KMS-11 (cell line): ENCODE results near the gene SOCS7.
A peak's percentile ranks its signal among the peaks of the same experiment; 100 is the strongest.

Experiments
- H2AFZ ChIP-seq: fragments of 200-600 bp; sonication (generic); 2 replicates; pipeline ENCODE4 v1.6.1; 2016; ENCODE audit warnings: antibody characterized with exemption, mixed run types, low read depth
- H3K27ac ChIP-seq: fragments of 200-600 bp; sonication (generic); 2 replicates; pipeline ENCODE4 v1.6.1; 2016; ENCODE audit warnings: mild to moderate bottlenecking, mixed run types
- H3K27me3 ChIP-seq: fragments of 200-600 bp; sonication (generic); 2 replicates; pipeline ENCODE4 v1.6.1; 2017; ENCODE audit warnings: mild to moderate bottlenecking, low read depth, mixed run types, moderate library complexity; ENCODE audit not compliant: insufficient read depth
- H3K36me3 ChIP-seq: fragments of 200-600 bp; sonication (generic); 2 replicates; pipeline ENCODE4 v1.6.1; 2017; ENCODE audit warnings: mild to moderate bottlenecking, mixed run types; ENCODE audit not compliant: insufficient read depth
- H3K4me1 ChIP-seq: fragments of 200-600 bp; sonication (generic); 2 replicates; pipeline ENCODE4 v1.6.1; 2016; ENCODE audit warnings: mild to moderate bottlenecking, low read depth, mixed run types; ENCODE audit not compliant: poor library complexity, severe bottlenecking
- H3K4me2 ChIP-seq: fragments of 200-600 bp; sonication (generic); 2 replicates; pipeline ENCODE4 v1.7.0; 2016; ENCODE audit warnings: mild to moderate bottlenecking, mixed run types
- H3K4me3 ChIP-seq: fragments of 200-600 bp; sonication (generic); IDR thresholded peaks from 2 replicates; pipeline ENCODE4 v1.6.1; 2017; ENCODE audit warnings: low read depth, low read length, mixed read lengths; ENCODE audit not compliant: insufficient read depth
- H3K79me2 ChIP-seq: fragments of 200-600 bp; sonication (generic); 2 replicates; pipeline ENCODE4 v1.6.1; 2016; ENCODE audit warnings: low read depth, mixed run types; ENCODE audit not compliant: insufficient read depth
- H3K9ac ChIP-seq: fragments of 200-600 bp; sonication (generic); 2 replicates; pipeline ENCODE4 v1.6.1; 2016; ENCODE audit warnings: mild to moderate bottlenecking, mixed run types
- H4K20me1 ChIP-seq: fragments of 200-600 bp; sonication (generic); 2 replicates; pipeline ENCODE4 v1.6.1; 2016; ENCODE audit warnings: mild to moderate bottlenecking, mixed run types; ENCODE audit not compliant: insufficient read depth
- CTCF ChIP-seq: fragments of 200-600 bp; sonication (generic); conservative IDR thresholded peaks from 2 replicates; pipeline ENCODE4 v1.6.1; 2017; ENCODE audit warnings: low read depth, mild to moderate bottlenecking, antibody characterized with exemption, low read length, moderate library complexity, mixed read lengths

SOCS7 gene, protein sequence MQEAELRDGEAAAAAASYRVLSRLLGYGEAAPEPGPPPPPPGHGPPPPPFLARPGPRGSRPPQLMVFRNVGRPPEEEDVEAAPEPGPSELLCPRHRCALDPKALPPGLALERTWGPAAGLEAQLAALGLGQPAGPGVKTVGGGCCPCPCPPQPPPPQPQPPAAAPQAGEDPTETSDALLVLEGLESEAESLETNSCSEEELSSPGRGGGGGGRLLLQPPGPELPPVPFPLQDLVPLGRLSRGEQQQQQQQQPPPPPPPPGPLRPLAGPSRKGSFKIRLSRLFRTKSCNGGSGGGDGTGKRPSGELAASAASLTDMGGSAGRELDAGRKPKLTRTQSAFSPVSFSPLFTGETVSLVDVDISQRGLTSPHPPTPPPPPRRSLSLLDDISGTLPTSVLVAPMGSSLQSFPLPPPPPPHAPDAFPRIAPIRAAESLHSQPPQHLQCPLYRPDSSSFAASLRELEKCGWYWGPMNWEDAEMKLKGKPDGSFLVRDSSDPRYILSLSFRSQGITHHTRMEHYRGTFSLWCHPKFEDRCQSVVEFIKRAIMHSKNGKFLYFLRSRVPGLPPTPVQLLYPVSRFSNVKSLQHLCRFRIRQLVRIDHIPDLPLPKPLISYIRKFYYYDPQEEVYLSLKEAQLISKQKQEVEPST

GRCh38 chr17:38351412-38352222 lies at the start of gene SOCS7:
TSS of gene SOCS7 (plus strand) at chr17:38351844. CDS start at chr17:38352053, 209 bp downstream.
- peak within 1 kb of the TSS; percentile 81 for H3K4me2 ChIP-seq
- H4K20me1 ChIP-seq, result no peaks in the 10 kb centered on the region
- no peak for TF ChIP-seq CTCF
- H3K27ac ChIP-seq, result peak within 1 kb of the TSS; percentile 34; the same call in 1 of the 2 replicates
- no peak within 1 kb of the TSS for H3K4me3 ChIP-seq
- H3K9ac ChIP-seq, result peak within 1 kb of the TSS; percentile 45; the same call in 1 of the 2 replicates
- H3K4me1 ChIP-seq, result peaks cover 33% of the 10 kb centered on the region
- no peaks in the 10 kb centered on the region for H3K27me3 ChIP-seq
- peak within 1 kb of the TSS; percentile 99 for H2AFZ ChIP-seq
- H3K36me3 ChIP-seq, result no peaks in the 10 kb centered on the region
- H3K79me2 ChIP-seq, result no peaks in the 10 kb centered on the region

- Histone ChIP-seq H2AFZ (no peak overlapping the region), H3K4me3 (no peak overlapping the region), H3K9ac (no peak overlapping the region), H3K36me3 (no peaks in the 10 kb centered on the region), H3K4me1 (no peaks in the 10 kb centered on the region), H3K4me2 (no peak overlapping the region), H4K20me1 (no peaks in the 10 kb centered on the region), H3K27ac (no peak overlapping the region), H3K27me3 (no peaks in the 10 kb centered on the region), H3K79me2 (no peaks in the 10 kb centered on the region)
- TF ChIP-seq CTCF, result no peak
Observed at GRCh38 chr17:38315497-38315896, 36.1 kb upstream of the SOCS7 start.

DNA sequence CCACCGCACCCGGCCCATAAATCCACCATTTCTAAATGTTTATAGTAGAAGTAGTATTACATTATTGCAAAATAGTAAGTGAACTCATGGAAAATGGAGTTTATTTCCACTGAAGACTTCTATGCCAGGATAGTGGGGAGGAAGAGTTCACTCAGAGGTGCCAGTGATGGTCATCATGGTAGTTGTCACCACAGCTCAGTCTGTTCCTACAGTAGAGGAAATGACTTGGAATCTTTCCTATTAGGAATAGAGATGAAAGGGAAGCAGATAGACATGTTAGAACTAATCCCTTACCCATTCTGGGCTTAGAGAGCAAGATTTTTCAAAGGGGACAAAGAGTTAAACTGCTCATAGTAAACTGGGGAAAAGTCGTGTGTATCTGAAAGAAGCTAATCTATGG lies 34.6 kb upstream of the SOCS7 start:
- no peak for TF ChIP-seq CTCF
- no peaks in the 10 kb centered on the region for H3K79me2 ChIP-seq
- H3K4me2 ChIP-seq, result no peak overlapping the region
- H3K36me3 ChIP-seq, result no peaks in the 10 kb centered on the region
- H3K27ac ChIP-seq, result no peak overlapping the region
- no peaks in the 10 kb centered on the region for H3K27me3 ChIP-seq
- H2AFZ ChIP-seq, result no peak overlapping the region
- no peak overlapping the region for H3K9ac ChIP-seq
- H3K4me1 ChIP-seq, result no peaks in the 10 kb centered on the region
- H4K20me1 ChIP-seq, result no peaks in the 10 kb centered on the region
- H3K4me3 ChIP-seq, result no peak overlapping the region

DNA sequence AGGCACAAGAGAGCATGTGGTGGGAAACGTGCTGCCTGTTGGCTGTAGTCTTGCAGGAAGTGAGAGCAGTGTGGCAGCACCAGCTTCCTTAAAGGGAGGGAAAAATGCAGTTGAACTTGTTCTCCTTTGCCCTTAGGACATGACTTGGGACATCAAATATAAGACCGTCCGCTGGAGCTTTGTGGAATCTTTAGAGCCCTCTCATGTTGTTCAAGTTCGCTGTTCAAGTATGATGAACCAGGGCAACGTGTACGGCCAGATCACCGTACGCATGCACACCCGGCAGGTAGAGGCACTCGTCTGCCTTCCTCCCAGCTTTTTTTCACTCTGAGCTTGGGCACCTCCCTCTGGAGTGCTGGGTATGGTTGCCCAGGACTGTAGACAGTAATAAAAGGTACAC lies 31.2 kb upstream of the SOCS7 start:
- Histone ChIP-seq H3K36me3 (no peaks in the 10 kb centered on the region), H2AFZ (no peak overlapping the region), H3K4me2 (no peak overlapping the region), H3K4me3 (no peak overlapping the region), H3K79me2 (no peaks in the 10 kb centered on the region), H3K4me1 (peaks cover 6% of the 10 kb centered on the region), H3K27ac (no peak overlapping the region), H3K27me3 (no peaks in the 10 kb centered on the region), H4K20me1 (no peaks in the 10 kb centered on the region), H3K9ac (no peak overlapping the region)
- TF ChIP-seq CTCF, result no peak
